ENCODE data around the gene WASF3. TPM values are rescaled to one million over a fixed set of nuclear protein-coding genes. Genes with fewer than 3 reads are reported as not detected.
A peak's percentile ranks its signal among the peaks of the same experiment; 100 is the strongest.

Gene WASF3
- polyA plus RNA-seq, 3 donors = not detected

DNA sequence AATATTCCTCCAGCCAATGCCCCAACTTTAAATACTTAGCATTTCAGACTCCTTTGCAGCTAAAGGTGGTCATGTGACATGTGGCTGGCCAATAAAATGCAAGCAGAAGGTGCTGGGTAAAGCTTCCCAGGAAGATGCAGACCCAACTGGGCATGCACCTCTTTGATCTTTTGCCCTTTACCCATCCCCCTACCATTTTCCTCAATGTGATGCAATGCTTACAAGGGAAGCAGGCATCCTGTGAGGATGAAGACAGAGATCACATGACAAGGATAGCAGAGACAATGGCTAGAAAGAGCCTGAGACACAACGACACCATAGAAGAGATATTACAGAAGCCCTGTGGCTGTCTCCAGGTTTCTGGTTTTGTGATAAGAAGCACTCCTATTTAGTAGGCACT, 2.1 kb upstream of the WASF3 start:
- Mint-ChIP-seq H3K27ac (peak overlapping the region in 1 of 7 donors; percentile 60), H3K4me3 (peak overlapping the region in 1 of 2 donors; percentile 0), H3K36me3 (peaks cover 0 to 2% of the 10 kb centered on the region in 2 donors), H3K4me1 (peaks cover 3% of the 10 kb centered on the region), H3K9me3 (peaks cover 0 to 13% (median 6%) of the 10 kb centered on the region in 7 donors), H3K27me3 (ENCODE audit: low read depth in 3 of 3) (peaks cover 16 to 51% (median 48%) of the 10 kb centered on the region in 3 donors)
- no peak overlapping the region for H3K9ac ChIP-seq (ENCODE audit: insufficient read depth, low read length, poor library complexity, severe bottlenecking)
- TF ChIP-seq, protein P1, sequence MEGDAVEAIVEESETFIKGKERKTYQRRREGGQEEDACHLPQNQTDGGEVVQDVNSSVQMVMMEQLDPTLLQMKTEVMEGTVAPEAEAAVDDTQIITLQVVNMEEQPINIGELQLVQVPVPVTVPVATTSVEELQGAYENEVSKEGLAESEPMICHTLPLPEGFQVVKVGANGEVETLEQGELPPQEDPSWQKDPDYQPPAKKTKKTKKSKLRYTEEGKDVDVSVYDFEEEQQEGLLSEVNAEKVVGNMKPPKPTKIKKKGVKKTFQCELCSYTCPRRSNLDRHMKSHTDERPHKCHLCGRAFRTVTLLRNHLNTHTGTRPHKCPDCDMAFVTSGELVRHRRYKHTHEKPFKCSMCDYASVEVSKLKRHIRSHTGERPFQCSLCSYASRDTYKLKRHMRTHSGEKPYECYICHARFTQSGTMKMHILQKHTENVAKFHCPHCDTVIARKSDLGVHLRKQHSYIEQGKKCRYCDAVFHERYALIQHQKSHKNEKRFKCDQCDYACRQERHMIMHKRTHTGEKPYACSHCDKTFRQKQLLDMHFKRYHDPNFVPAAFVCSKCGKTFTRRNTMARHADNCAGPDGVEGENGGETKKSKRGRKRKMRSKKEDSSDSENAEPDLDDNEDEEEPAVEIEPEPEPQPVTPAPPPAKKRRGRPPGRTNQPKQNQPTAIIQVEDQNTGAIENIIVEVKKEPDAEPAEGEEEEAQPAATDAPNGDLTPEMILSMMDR (IDR thresholded peaks at IDR 0.05) = no peak
- peaks cover 2 to 11% of the 10 kb centered on the region in 2 donors for H3K4me1 ChIP-seq (ENCODE audit: control insufficient read depth in 1 of 2, insufficient read depth in 2 of 2, low read length in 2 of 2)
- H3K27ac ChIP-seq (ENCODE audit: low read depth in 1 of 2, low read length in 2 of 2) = no peak overlapping the region
- peaks cover 0 to 17% of the 10 kb centered on the region in 2 donors for H3K9me3 ChIP-seq (replicated peaks in 1 of 2; ENCODE audit: control insufficient read depth in 1 of 2, insufficient read depth in 1 of 2, low read length in 2 of 2)
- H3K79me2 ChIP-seq (ENCODE audit: insufficient read depth, low read length) = no peaks in the 10 kb centered on the region
- WGBS (ENCODE audit: insufficient coverage) = 83% methylated on average over 1 of the region's 1 CpG
- no peak overlapping the region for H3K4me2 ChIP-seq (replicated peaks; ENCODE audit: extremely low read depth, low read length, poor library complexity, severe bottlenecking)
- no peak for DNase-seq
- peaks cover 38 to 40% of the 10 kb centered on the region in 2 donors for H3K27me3 ChIP-seq (ENCODE audit: control insufficient read depth in 2 of 2, insufficient read depth in 2 of 2, low read length in 2 of 2)
- no peak overlapping the region for H3K4me3 ChIP-seq (replicated peaks in 1 of 3; ENCODE audit: low read depth in 2 of 3, low read length in 3 of 3)
- intact Hi-C loops (cut with micrococcal nuclease) = no loop called here
- H3K36me3 ChIP-seq (replicated peaks in 1 of 2; ENCODE audit: control insufficient read depth in 1 of 2, insufficient read depth in 2 of 2, low read length in 2 of 2) = no peaks in the 10 kb centered on the region
- H4K20me1 ChIP-seq (ENCODE audit: insufficient read depth, low read length) = no peaks in the 10 kb centered on the region
- no peak overlapping the region for H2AFZ ChIP-seq (ENCODE audit: insufficient read depth, low read depth, low read length, poor library complexity, severe bottlenecking)

DNA sequence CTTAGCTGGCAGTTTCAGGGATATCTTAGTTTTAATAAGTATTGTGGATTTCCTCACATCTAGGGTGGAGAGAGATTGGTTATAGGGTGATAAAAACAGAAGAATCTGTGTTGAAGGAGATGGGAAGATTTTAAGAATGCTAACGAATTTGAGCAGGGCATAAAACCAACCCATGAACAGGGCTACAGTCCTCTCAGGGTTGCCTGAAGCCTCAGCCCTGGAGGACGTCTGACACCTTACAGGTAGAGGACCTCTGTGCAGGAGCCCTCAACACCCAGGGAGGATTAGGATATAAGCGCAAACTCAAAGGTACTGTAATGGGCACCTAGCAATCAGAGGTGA, 461 bp upstream of the WASF3 start:
- H3K9me3 ChIP-seq (replicated peaks in 1 of 2; ENCODE audit: control insufficient read depth in 1 of 2, insufficient read depth in 1 of 2, low read length in 2 of 2) = peaks cover 0 to 17% of the 10 kb centered on the region in 2 donors
- H3K79me2 ChIP-seq (ENCODE audit: insufficient read depth, low read length) = no peaks in the 10 kb centered on the region
- Mint-ChIP-seq H3K27me3 (ENCODE audit: low read depth in 3 of 3) (peaks cover 16 to 51% (median 42%) of the 10 kb centered on the region in 3 donors), H3K4me1 (peaks cover 3% of the 10 kb centered on the region), H3K4me3 (peak overlapping the region; percentile 4 to 66), H3K36me3 (peaks cover 0 to 2% of the 10 kb centered on the region in 2 donors), H3K27ac (no peak overlapping the region), H3K9me3 (peaks cover 0 to 12% (median 4%) of the 10 kb centered on the region in 7 donors)
- H3K27ac ChIP-seq (ENCODE audit: low read depth in 1 of 2, low read length in 2 of 2) = no peak overlapping the region
- peak overlapping the region in 1 of 3 experiments; percentile 56 for H3K4me3 ChIP-seq (replicated peaks in 1 of 3; ENCODE audit: low read depth in 2 of 3, low read length in 3 of 3)
- H3K4me2 ChIP-seq (replicated peaks; ENCODE audit: extremely low read depth, low read length, poor library complexity, severe bottlenecking) = peak overlapping the region; percentile 67
- TF ChIP-seq, protein P1 (IDR thresholded peaks at IDR 0.05) = no peak
- H3K27me3 ChIP-seq (ENCODE audit: control insufficient read depth in 2 of 2, insufficient read depth in 2 of 2, low read length in 2 of 2) = peaks cover 46 to 53% of the 10 kb centered on the region in 2 donors
- no peak overlapping the region for H2AFZ ChIP-seq (ENCODE audit: insufficient read depth, low read depth, low read length, poor library complexity, severe bottlenecking)
- DNase-seq = no peak
- H4K20me1 ChIP-seq (ENCODE audit: insufficient read depth, low read length) = no peaks in the 10 kb centered on the region
- intact Hi-C loops (cut with micrococcal nuclease) = no loop called here
- H3K9ac ChIP-seq (ENCODE audit: insufficient read depth, low read length, poor library complexity, severe bottlenecking) = no peak overlapping the region
- 0% methylated on average over 2 of the region's 3 CpGs for WGBS (ENCODE audit: insufficient coverage)
- H3K36me3 ChIP-seq (replicated peaks in 1 of 2; ENCODE audit: control insufficient read depth in 1 of 2, insufficient read depth in 2 of 2, low read length in 2 of 2) = no peaks in the 10 kb centered on the region
- peaks cover 2 to 11% of the 10 kb centered on the region in 2 donors for H3K4me1 ChIP-seq (ENCODE audit: control insufficient read depth in 1 of 2, insufficient read depth in 2 of 2, low read length in 2 of 2)

Measured in CD14-positive monocyte (primary cell).